ENCODE results near the gene C2orf74.
"Not testable (repeated sequence)": the region's sequence is repeated elsewhere in the genome, so short reads cannot be mapped to it uniquely, and the experiment has no call there.

C2orf74 gene

GRCh38 chr2:61161888-61162287 lies at the start of gene C2orf74:
Gene C2orf74, plus strand, starts transcription at chr2:61162188. Its CDS starts 327 bp downstream, at chr2:61162515.
- no peak within 1 kb of the TSS for H3K4me3 ChIP-seq (ENCODE audit: low read depth, low read length)

- H3K4me3 ChIP-seq (ENCODE audit: low read depth, low read length) = no peak overlapping the region
Observed at GRCh38 chr2:61114147-61114546, 47.8 kb upstream of the C2orf74 start.

- no peak overlapping the region for H3K4me3 ChIP-seq (ENCODE audit: low read depth, low read length)
Observed at GRCh38 chr2:61116302-61116701, 45.7 kb upstream of the C2orf74 start.

- no peak overlapping the region for H3K4me3 ChIP-seq (ENCODE audit: low read depth, low read length)
Observed at GRCh38 chr2:61117534-61117933, 44.5 kb upstream of the C2orf74 start.

- no peak overlapping the region for H3K4me3 ChIP-seq (ENCODE audit: low read depth, low read length)
Observed at GRCh38 chr2:61125123-61125710, 36.8 kb upstream of the C2orf74 start.

- H3K4me3 ChIP-seq (ENCODE audit: low read depth, low read length) = no peak overlapping the region
Observed at GRCh38 chr2:61125798-61126197, 36.2 kb upstream of the C2orf74 start.

- H3K4me3 ChIP-seq (ENCODE audit: low read depth, low read length) = not testable (repeated sequence)
Observed at GRCh38 chr2:61128122-61128521, 33.9 kb upstream of the C2orf74 start.

- no peak overlapping the region for H3K4me3 ChIP-seq (ENCODE audit: low read depth, low read length)
Observed at GRCh38 chr2:61134141-61134540, 27.8 kb upstream of the C2orf74 start.

- H3K4me3 ChIP-seq (ENCODE audit: low read depth, low read length) = no peak overlapping the region
Observed at GRCh38 chr2:61135510-61135909, 26.5 kb upstream of the C2orf74 start.

- H3K4me3 ChIP-seq (ENCODE audit: low read depth, low read length) = no peak overlapping the region
Observed at GRCh38 chr2:61138859-61139258, 23.1 kb upstream of the C2orf74 start.

- H3K4me3 ChIP-seq (ENCODE audit: low read depth, low read length) = no peak overlapping the region
Observed at GRCh38 chr2:61141151-61141550, 20.8 kb upstream of the C2orf74 start.

GRCh38 chr2:61144697-61145268 lies 17.2 kb upstream of the C2orf74 start:
- peak overlapping the region; percentile 40 for H3K4me3 ChIP-seq (ENCODE audit: low read depth, low read length)

- H3K4me3 ChIP-seq (ENCODE audit: low read depth, low read length) = no peak overlapping the region
Observed at GRCh38 chr2:61145990-61146389, 16.0 kb upstream of the C2orf74 start.

- H3K4me3 ChIP-seq (ENCODE audit: low read depth, low read length) = not testable (repeated sequence)
Observed at GRCh38 chr2:61148091-61148490, 13.9 kb upstream of the C2orf74 start.

GRCh38 chr2:61149074-61149473 lies 12.9 kb upstream of the C2orf74 start:
- no peak overlapping the region for H3K4me3 ChIP-seq (ENCODE audit: low read depth, low read length)

- no peak overlapping the region for H3K4me3 ChIP-seq (ENCODE audit: low read depth, low read length)
Observed at GRCh38 chr2:61151436-61151835, 10.6 kb upstream of the C2orf74 start.

GRCh38 chr2:61157371-61158003 lies 4.5 kb upstream of the C2orf74 start:
- no peak overlapping the region for H3K4me3 ChIP-seq (ENCODE audit: low read depth, low read length)

GRCh38 chr2:61158356-61158955 lies 3.5 kb upstream of the C2orf74 start:
- H3K4me3 ChIP-seq (ENCODE audit: low read depth, low read length) = no peak overlapping the region

GRCh38 chr2:61162721-61163120 lies 733 bp downstream of the C2orf74 start:
- H3K4me3 ChIP-seq (ENCODE audit: low read depth, low read length) = no peak overlapping the region

GRCh38 chr2:61165082-61165481 lies 3.1 kb downstream of the C2orf74 start:
- H3K4me3 ChIP-seq (ENCODE audit: low read depth, low read length) = not testable (repeated sequence)

- no peak overlapping the region for H3K4me3 ChIP-seq (ENCODE audit: low read depth, low read length)
Observed at GRCh38 chr2:61165946-61166345, 4.0 kb downstream of the C2orf74 start.

- no peak overlapping the region for H3K4me3 ChIP-seq (ENCODE audit: low read depth, low read length)
Observed at GRCh38 chr2:61167579-61167978, 5.6 kb downstream of the C2orf74 start.
